MM.1S (cell line): ENCODE measurements around the gene PSMA7.

Experiments
- DNase-seq: peaks from one replicate; pipeline ENCODE4 v3.0.0-alpha.2; 2015
- H2AFZ ChIP-seq: fragments of 300-600 bp; sonication (generic); 2 replicates; pipeline ENCODE4 v1.6.0; 2016; ENCODE audit warnings: antibody characterized with exemption, low read length
- H3F3A ChIP-seq: fragments of 300-600 bp; sonication (generic); 2 replicates; pipeline ENCODE4 v1.6.1; 2016; ENCODE audit warnings: mild to moderate bottlenecking, antibody characterized with exemption, low read length, moderate library complexity, mixed read lengths; ENCODE audit not compliant: insufficient read depth
- H3K27ac ChIP-seq: fragments of 300-600 bp; sonication (generic); 2 replicates; pipeline ENCODE4 v1.5.1; 2016; ENCODE audit warnings: mild to moderate bottlenecking, low read length
- H3K27me3 ChIP-seq: fragments of 300-600 bp; sonication (generic); replicated peaks from 2 replicates; pipeline ENCODE4 v1.6.0; 2016; ENCODE audit warnings: low read length; ENCODE audit not compliant: insufficient read depth
- H3K36me3 ChIP-seq: fragments of 300-600 bp; sonication (generic); replicated peaks from 2 replicates; pipeline ENCODE4 v1.6.1; 2016; ENCODE audit warnings: mild to moderate bottlenecking, low read length, mixed read lengths; ENCODE audit not compliant: insufficient read depth
- H3K4me1 ChIP-seq: fragments of 300-600 bp; sonication (generic); 2 replicates; pipeline ENCODE4 v1.6.1; 2016; ENCODE audit warnings: low read length, mixed read lengths
- H3K4me2 ChIP-seq: fragments of 300-600 bp; sonication (generic); 2 replicates; pipeline ENCODE4 v1.6.0; 2016; ENCODE audit warnings: low read depth, low read length
- H3K4me3 ChIP-seq: fragments of 300-600 bp; sonication (generic); 2 replicates; pipeline ENCODE4 v1.5.1; 2016; ENCODE audit warnings: low read length, mixed read lengths
- H3K79me2 ChIP-seq: fragments of 300-600 bp; sonication (generic); 2 replicates; pipeline ENCODE4 v1.6.1; 2016; ENCODE audit warnings: mixed run types, low read length, mixed read lengths
- H3K9ac ChIP-seq: fragments of 300-600 bp; sonication (generic); 2 replicates; pipeline ENCODE4 v1.6.1; 2016; ENCODE audit warnings: low read length, mixed read lengths
- H3K9me2 ChIP-seq: fragments of 300-600 bp; sonication (generic); replicated peaks from 2 replicates; pipeline ENCODE4 v1.6.1; 2016; ENCODE audit warnings: mild to moderate bottlenecking, low read length, mixed read lengths; ENCODE audit not compliant: insufficient read depth
- H3K9me3 ChIP-seq: fragments of 300-600 bp; sonication (generic); replicated peaks from 2 replicates; pipeline ENCODE4 v1.6.1; 2016; ENCODE audit warnings: mild to moderate bottlenecking, low read length, mixed read lengths; ENCODE audit not compliant: insufficient read depth
- H4K20me1 ChIP-seq: fragments of 300-600 bp; sonication (generic); 2 replicates; pipeline ENCODE4 v1.6.1; 2016; ENCODE audit warnings: mild to moderate bottlenecking, low read length, moderate library complexity, mixed read lengths; ENCODE audit not compliant: insufficient read depth
- EZH2 ChIP-seq: fragments of 300-600 bp; sonication (generic); optimal IDR thresholded peaks from 2 replicates; pipeline ENCODE3; 2017; ENCODE audit warnings: low read depth, mild to moderate bottlenecking, antibody characterized with exemption, low read length, mixed read lengths
- EZH2phosphoT487 ChIP-seq: fragments of 300-600 bp; sonication (generic); IDR thresholded peaks from 2 replicates; pipeline ENCODE4 v1.6.1; 2018; ENCODE audit warnings: antibody characterized with exemption, low read length
- TF ChIP-seq, protein P1 (sequence below): fragments of 300-600 bp; sonication (generic); IDR thresholded peaks from 2 replicates; pipeline ENCODE4 v1.5.1; 2016; ENCODE audit warnings: antibody characterized with exemption, low read length, mixed read lengths

PSMA7 gene

DNA sequence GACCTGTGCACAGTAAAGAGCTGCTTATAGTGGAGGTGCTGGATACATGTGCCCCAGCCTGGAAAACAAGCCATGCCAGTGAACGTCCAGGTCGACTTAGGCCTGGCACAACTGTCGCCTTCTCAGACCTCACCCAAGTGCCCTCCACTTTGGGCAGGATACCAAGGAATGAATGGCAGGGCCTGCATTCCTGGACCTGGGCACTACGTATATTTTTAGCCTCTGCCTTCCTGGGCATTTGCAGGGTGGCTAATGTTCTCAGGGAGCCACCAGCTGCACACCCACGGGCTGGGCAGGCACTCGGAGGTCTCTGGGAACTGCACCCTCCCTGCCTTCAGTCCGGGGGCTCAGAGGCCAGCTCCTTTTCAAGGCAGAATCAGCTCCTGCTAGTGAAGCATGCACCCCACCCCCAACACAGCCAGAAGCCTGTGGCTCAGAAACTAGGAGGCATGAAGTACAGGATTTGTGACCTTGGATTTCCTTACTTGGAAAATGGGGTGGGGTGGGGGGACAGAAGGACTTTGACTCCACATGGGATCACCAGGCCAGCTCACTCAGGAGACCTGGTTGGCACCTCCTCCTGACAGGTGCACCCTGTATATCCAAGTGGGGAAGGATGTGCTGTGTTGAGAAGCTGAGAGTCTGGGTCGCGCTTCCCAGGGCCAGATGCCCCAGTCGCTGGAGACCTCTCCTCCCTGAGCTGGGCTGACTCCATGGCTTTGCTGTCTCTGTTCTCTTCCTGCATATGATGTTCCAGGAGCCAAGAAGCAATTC, 23.4 kb downstream of the PSMA7 start:
- Histone ChIP-seq H3K27me3 (peaks cover 11% of the 10 kb centered on the region; the same call in 1 of the 2 replicates), H3K27ac (no peak overlapping the region), H3K9me3 (no peaks in the 10 kb centered on the region), H3K79me2 (peaks cover 20% of the 10 kb centered on the region), H2AFZ (no peak overlapping the region), H3K36me3 (no peaks in the 10 kb centered on the region), H3K9me2 (no peaks in the 10 kb centered on the region), H3K9ac (no peak overlapping the region), H3K4me3 (no peak overlapping the region), H3K4me2 (no peak overlapping the region), H3F3A (peaks cover 6% of the 10 kb centered on the region; the same call in 1 of the 2 replicates), H3K4me1 (peaks cover 22% of the 10 kb centered on the region), H4K20me1 (peaks cover 10% of the 10 kb centered on the region; the same call in 1 of the 2 replicates)
- DNase-seq: no peak
- TF ChIP-seq, protein P1, sequence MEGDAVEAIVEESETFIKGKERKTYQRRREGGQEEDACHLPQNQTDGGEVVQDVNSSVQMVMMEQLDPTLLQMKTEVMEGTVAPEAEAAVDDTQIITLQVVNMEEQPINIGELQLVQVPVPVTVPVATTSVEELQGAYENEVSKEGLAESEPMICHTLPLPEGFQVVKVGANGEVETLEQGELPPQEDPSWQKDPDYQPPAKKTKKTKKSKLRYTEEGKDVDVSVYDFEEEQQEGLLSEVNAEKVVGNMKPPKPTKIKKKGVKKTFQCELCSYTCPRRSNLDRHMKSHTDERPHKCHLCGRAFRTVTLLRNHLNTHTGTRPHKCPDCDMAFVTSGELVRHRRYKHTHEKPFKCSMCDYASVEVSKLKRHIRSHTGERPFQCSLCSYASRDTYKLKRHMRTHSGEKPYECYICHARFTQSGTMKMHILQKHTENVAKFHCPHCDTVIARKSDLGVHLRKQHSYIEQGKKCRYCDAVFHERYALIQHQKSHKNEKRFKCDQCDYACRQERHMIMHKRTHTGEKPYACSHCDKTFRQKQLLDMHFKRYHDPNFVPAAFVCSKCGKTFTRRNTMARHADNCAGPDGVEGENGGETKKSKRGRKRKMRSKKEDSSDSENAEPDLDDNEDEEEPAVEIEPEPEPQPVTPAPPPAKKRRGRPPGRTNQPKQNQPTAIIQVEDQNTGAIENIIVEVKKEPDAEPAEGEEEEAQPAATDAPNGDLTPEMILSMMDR: no peak
- TF ChIP-seq EZH2: no peak

DNA sequence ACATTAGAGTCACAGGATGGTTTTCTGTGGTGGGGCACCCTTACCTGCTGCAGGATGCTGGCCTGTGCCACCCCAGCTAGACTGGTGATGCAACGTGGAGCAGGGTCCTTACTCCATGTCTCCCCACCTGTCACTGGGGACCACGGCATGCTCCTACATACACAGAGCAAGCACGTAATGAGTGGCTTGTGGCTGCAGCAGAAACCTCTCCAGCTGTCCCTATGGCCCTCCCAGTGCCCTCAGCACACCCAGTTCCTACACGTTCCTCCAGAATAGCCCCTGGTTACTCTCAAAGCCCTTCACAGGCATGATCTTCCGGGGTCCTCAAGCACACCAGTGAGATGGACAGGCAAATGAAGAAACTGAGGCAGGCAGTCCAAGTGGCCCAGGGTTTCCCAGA, 24.1 kb downstream of the PSMA7 start:
- H3K4me3 ChIP-seq: no peak overlapping the region
- peaks cover 6% of the 10 kb centered on the region; the same call in 1 of the 2 replicates for H3F3A ChIP-seq
- H4K20me1 ChIP-seq: peaks cover 8% of the 10 kb centered on the region; the same call in 1 of the 2 replicates
- TF ChIP-seq EZH2: no peak
- TF ChIP-seq EZH2phosphoT487: no peak
- TF ChIP-seq, protein P1: no peak
- H3K9me2 ChIP-seq: no peaks in the 10 kb centered on the region
- H3K4me2 ChIP-seq: no peak overlapping the region
- peaks cover 11% of the 10 kb centered on the region; the same call in 1 of the 2 replicates for H3K27me3 ChIP-seq
- H3K27ac ChIP-seq: no peak overlapping the region
- H3K9ac ChIP-seq: no peak overlapping the region
- H3K9me3 ChIP-seq: no peaks in the 10 kb centered on the region
- peaks cover 22% of the 10 kb centered on the region for H3K4me1 ChIP-seq
- no peaks in the 10 kb centered on the region for H3K36me3 ChIP-seq
- no peak overlapping the region for H2AFZ ChIP-seq
- DNase-seq: no peak
- peaks cover 13% of the 10 kb centered on the region for H3K79me2 ChIP-seq

DNA sequence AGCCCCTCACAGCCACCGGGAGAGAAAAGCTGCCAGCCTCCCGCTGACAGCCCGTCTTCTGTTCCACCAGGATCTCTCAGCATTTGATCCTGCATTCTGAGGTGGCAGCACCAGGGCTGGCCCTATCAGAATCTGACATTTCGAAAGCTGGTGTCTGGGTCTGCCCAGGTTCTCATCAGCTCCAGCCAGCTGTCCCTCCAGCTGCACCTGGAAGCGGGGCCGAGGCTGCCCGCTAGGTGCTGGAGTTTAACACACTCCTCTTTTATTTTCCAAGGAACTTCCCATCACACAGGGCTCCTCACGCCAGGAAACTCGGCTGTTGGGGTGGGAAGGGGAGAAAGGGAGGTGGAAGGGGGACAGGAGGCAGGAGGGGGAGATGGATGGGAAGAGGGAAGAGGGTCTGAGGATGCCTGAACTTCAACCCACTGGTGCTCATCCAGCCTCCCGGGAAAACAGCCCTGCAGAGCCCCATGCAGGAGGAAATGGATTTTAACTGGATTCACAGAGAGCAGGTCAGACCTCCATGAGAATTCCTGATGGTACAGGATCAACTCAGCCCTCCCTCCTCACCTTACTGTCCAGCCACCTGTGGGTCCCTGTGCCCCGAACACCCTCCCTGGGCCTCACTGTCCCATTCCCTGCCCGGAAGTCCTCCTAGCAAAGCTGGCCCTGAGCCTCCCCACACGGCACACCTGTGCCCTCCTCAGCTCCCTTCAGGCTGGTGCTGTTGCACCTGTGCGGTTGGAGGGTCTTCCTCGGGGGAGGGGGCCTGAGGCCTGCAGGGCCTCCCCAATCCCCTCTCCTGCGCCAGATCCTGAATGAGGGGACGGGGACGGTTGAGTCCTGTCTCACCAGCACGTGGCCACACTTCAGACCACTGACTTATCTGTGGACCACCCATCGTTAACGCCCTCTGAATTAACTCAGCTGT, 24.8 kb downstream of the PSMA7 start:
- Histone ChIP-seq H3F3A (peaks cover 6% of the 10 kb centered on the region; the same call in 1 of the 2 replicates), H3K4me2 (peak overlapping the region; percentile 47; the same call in 1 of the 2 replicates), H3K4me1 (peaks cover 19% of the 10 kb centered on the region), H3K27ac (peak overlapping the region; percentile 20; the same call in 1 of the 2 replicates), H3K9ac (no peak overlapping the region; the same call in 1 of the 2 replicates), H2AFZ (no peak overlapping the region), H3K9me3 (no peaks in the 10 kb centered on the region), H3K4me3 (no peak overlapping the region), H3K79me2 (peaks cover 6% of the 10 kb centered on the region), H3K36me3 (no peaks in the 10 kb centered on the region), H3K27me3 (peaks cover 19% of the 10 kb centered on the region), H3K9me2 (no peaks in the 10 kb centered on the region), H4K20me1 (peaks cover 2% of the 10 kb centered on the region; the same call in 1 of the 2 replicates)
- DNase-seq: no peak
- no peak for TF ChIP-seq EZH2phosphoT487
- no peak for TF ChIP-seq EZH2
- TF ChIP-seq, protein P1: no peak
